BE2C (cell line): ENCODE measurements around the gene NKX2-3.

ENCODE experiments used
- DNase-seq: peaks from one replicate; pipeline ENCODE4 v3.0.0-alpha.2; 2020
- H3K27me3 ChIP-seq: fragments of 250-450 bp; sonication (Bioruptor Pico); 2 replicates; pipeline ENCODE4 v1.5.1; 2020; ENCODE audit warnings: mild to moderate bottlenecking
- H3K36me3 ChIP-seq: fragments of 250-450 bp; sonication (Bioruptor Pico); 2 replicates; pipeline ENCODE4 v1.5.1; 2020; ENCODE audit warnings: mild to moderate bottlenecking
- H3K4me1 ChIP-seq: fragments of 250-450 bp; sonication (Bioruptor Pico); 2 replicates; pipeline ENCODE4 v1.5.1; 2020
- H3K4me3 ChIP-seq: 2 replicates; pipeline ENCODE4 v1.5.1; 2011; ENCODE audit warnings: low read depth, low read length
- H3K9me3 ChIP-seq: fragments of 250-450 bp; sonication (Bioruptor Pico); 2 replicates; pipeline ENCODE4 v1.5.1; 2020
- TF ChIP-seq, protein P1 (sequence below): IDR thresholded peaks from 2 replicates; pipeline ENCODE4 v1.5.1; 2012; ENCODE audit warnings: mild to moderate bottlenecking, low read depth, low read length

Gene NKX2-3

DNA sequence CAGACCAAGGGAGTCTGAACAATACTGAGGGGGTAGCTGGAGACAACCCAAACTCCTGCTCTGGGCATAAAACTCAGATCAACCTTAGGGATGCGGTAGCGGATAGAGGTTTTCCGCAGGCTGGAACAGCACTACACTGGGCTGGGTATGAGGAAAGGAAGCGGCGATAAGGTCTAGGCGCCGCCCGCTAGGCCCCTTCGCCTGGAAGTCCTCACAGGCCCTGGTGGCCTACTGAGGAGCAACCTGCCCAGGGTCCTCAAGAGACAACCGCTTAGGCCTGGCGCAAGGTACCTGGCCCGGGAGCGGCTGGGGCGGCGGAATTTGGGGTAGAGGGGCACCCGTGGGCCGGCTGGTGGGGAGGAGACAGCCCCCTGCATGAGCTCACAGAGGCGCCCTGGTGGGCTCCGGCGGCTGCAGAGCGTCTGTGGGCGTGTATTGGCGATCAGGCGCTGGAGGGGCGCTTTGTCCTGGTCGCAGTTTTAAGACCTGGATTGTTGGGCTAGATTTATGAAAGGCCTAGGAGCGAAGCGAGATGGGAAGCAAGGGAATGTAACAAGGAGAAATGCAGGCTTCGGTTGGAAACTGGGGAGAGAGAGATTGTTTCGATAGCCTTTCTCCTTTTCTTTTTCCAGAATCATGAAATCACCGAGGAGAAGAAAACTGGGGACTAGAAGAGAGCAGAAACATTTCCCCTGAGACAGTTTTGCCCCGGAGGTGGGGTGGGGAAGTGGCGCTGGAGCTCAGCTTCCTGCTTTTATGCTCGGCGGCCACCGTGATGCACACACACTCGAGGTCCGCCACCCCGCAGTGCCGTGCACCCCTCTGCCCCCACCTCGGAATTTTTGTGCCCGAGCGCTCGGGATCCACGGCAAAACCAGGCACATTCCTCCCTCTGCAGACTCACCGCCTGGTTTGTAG is 2.4 kb upstream of the NKX2-3 start:
- no peaks in the 10 kb centered on the region for H3K36me3 ChIP-seq
- DNase-seq: no peak
- no peak overlapping the region for H3K4me3 ChIP-seq
- TF ChIP-seq, protein P1, sequence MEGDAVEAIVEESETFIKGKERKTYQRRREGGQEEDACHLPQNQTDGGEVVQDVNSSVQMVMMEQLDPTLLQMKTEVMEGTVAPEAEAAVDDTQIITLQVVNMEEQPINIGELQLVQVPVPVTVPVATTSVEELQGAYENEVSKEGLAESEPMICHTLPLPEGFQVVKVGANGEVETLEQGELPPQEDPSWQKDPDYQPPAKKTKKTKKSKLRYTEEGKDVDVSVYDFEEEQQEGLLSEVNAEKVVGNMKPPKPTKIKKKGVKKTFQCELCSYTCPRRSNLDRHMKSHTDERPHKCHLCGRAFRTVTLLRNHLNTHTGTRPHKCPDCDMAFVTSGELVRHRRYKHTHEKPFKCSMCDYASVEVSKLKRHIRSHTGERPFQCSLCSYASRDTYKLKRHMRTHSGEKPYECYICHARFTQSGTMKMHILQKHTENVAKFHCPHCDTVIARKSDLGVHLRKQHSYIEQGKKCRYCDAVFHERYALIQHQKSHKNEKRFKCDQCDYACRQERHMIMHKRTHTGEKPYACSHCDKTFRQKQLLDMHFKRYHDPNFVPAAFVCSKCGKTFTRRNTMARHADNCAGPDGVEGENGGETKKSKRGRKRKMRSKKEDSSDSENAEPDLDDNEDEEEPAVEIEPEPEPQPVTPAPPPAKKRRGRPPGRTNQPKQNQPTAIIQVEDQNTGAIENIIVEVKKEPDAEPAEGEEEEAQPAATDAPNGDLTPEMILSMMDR: no peak
- H3K9me3 ChIP-seq: no peaks in the 10 kb centered on the region
- H3K27me3 ChIP-seq: peaks cover 97% of the 10 kb centered on the region
- H3K4me1 ChIP-seq: no peaks in the 10 kb centered on the region

DNA sequence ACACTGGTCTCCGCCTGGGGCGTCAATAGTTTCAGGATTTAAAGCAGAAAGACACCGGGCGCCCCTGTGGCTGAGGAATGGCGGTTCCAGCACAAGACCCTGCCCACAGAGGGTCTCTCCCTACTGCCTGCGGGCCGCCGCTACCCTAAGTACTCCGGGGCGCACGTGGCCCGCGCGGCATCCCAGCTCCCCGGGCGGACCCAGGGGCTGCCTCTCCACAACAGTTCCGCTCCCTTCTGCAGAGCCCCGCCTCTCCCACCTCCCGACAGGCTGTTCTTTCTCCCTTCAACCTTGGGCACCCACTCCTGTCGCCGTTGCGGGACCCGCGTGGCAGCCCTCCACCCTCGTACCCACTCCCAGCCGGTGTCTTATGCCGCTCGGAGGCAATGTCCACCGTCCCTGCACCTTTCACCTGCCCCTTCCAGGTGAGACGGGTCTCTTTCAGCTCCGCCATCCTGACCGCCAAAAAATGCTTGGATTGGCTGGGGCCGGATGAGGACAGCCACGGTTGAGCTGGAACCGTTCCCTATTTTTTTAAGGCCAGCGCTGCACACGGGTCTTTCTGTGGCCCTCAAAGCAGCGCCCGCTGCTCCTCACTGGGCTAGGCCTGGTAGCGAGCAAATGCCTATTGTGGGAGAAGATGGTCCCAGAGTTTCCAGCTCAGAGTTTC is 1.6 kb upstream of the NKX2-3 start:
- Histone ChIP-seq H3K4me1 (no peaks in the 10 kb centered on the region), H3K4me3 (no peak overlapping the region), H3K27me3 (peaks cover 100% of the 10 kb centered on the region), H3K36me3 (no peaks in the 10 kb centered on the region), H3K9me3 (no peaks in the 10 kb centered on the region)
- no peak for DNase-seq
- TF ChIP-seq, protein P1: no peak

DNA sequence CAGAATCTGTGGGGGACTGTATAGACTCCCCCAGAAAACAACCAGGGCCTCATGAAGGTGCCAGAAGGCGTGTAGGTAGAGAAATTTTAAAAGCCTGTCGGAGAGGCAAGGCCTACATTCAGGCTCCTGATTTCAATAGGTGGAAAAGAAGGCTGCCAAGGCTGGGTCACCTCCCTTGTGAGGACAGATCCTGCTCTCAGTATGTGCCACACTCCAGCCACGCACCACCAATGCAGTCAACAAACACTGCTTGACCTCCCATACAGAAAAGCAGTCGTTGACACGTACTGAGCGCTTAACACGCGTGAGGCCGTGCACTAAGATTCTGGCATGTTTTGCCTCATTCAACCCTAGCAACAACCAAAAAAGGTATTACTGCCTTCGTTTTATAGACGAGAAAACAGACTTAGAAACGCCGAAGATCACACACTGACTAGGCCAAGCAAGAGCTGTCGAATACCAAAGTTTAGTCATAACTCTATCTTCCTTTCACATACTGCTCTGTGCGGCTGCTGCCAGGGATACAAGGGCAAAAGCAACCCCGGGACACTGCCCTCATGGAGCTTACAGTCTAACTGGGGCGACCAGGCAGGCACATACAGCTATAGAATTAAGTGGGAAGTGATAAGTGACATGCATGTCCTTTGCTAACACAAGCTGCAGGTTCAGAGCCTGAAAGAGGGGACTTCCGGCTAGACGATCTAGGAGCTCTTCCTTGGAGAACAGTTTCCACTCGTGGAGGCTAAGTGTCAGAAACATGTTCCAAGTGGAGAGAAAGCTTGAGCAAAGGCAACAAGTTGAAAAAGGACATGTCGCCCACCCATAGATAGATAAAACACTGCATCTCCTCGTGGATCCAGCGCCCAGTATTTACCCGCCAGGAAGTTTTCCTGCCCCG is 797 bp upstream of the NKX2-3 start:
- no peaks in the 10 kb centered on the region for H3K4me1 ChIP-seq
- H3K27me3 ChIP-seq: peaks cover 100% of the 10 kb centered on the region
- no peaks in the 10 kb centered on the region for H3K9me3 ChIP-seq
- DNase-seq: no peak
- no peaks in the 10 kb centered on the region for H3K36me3 ChIP-seq
- TF ChIP-seq, protein P1: no peak
- no peak overlapping the region for H3K4me3 ChIP-seq

DNA sequence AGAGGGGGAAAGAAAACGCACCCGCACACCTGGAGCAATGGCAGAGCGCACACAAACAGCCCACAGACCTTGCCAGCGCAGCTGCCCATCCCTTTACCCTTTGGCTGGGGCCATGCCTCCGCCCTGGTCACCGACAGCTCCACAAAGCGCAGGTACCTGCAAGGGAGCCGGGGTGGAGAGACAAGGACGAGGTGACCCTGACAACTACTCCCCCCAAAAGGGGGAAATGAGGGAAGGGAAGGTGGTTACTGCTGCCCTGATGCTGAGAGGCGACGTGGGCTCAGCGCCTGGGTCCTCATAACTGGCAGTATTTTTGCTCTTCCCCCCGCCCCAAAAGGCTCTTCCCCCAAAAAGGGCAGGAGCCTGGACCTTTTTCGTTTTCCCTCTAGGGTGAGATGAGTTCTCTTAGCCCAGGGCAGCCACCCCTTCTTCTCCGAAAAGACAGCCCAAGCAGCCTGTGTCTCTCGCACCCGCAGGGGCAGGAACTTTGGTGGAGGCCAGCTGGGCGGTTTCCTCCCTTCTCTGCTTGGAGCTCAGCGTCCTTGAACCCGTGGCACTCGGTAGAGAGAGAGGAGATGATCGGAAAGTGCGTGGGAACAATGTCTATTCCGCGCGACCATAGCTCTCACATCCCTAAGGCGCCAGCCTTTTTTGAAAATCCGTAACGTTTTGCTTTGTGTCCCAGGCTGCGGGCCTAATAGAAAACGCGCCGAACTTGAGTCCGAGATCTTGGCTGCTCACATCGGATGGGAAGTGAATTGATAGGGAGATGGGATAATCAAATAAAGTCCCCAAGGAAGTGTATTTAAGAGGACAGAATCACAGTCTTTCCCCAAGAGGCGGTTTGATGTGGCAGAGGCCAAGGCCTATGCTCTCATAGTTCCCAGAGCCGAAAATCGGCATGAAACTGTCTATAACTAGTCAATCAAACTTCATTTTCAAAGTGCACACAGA is 1.0 kb downstream of the NKX2-3 start:
- H3K36me3 ChIP-seq: no peaks in the 10 kb centered on the region
- no peaks in the 10 kb centered on the region for H3K9me3 ChIP-seq
- H3K4me3 ChIP-seq: no peak overlapping the region
- H3K4me1 ChIP-seq: no peaks in the 10 kb centered on the region
- TF ChIP-seq, protein P1: no peak
- peaks cover 100% of the 10 kb centered on the region for H3K27me3 ChIP-seq
- no peak for DNase-seq

DNA sequence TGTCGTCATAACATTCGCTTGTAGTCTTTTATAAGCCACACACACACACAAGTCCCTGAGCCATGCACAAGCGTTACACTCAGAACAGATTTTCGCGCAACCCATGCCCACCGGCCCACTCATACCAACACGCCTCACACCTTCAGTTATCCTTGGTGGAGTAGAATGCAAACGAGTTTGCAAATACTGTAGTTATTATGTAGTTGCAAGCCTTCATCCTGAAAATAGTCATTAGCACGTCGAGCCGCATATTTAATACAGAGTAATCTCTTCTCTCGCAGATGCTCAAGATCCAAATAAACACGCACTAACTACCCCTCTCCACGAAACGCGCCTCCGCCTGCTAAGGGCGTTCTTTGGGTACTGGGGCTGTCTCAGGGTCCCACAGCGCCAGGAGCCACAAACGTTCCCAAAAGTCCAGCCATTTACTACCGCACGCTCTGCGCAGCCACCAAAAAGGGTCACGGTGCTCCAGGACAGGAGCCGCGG is 1.8 kb downstream of the NKX2-3 start:
- DNase-seq: no peak
- Histone ChIP-seq H3K9me3 (no peaks in the 10 kb centered on the region), H3K4me1 (no peaks in the 10 kb centered on the region), H3K36me3 (no peaks in the 10 kb centered on the region), H3K27me3 (peaks cover 100% of the 10 kb centered on the region), H3K4me3 (no peak overlapping the region)
- TF ChIP-seq, protein P1: no peak
